Body of pancreas (tissue), 4 donors: Measurements from ENCODE around the gene GOSR2. TPM values are rescaled to one million over a fixed set of nuclear protein-coding genes. Genes with fewer than 3 reads are reported as not detected.
A peak's percentile ranks its signal among the peaks of the same experiment; 100 is the strongest.
"Not testable (repeated sequence)": the region's sequence is repeated elsewhere in the genome, so short reads cannot be mapped to it uniquely, and the experiment has no call there.

Experiments
- ATAC-seq: fragments of 150-250 bp; one replicate; pipeline ENCODE4 v1.9.1; 2016
- DNase-seq, 4 donors: peaks; one replicate each; pipeline ENCODE4 v3.0.0-alpha.2; 2019
- H3K27ac ChIP-seq, 4 donors: fragments of 200-600 bp; sonication (generic); 1 replicate in 3 of 4; 2 replicates in 1 of 4; pipeline versions ENCODE4 v1.5.1 to v1.6.1; 2016 to 2019; ENCODE audit warnings: mild to moderate bottlenecking in 1 of 4, mixed read lengths in 1 of 4, moderate library complexity in 1 of 4
- H3K27me3 ChIP-seq, 2 donors: fragments of 200-600 bp; sonication (generic); one replicate each; pipeline ENCODE4 v1.6.0; 2016; ENCODE audit warnings: mild to moderate bottlenecking in 1 of 2
- H3K36me3 ChIP-seq, 2 donors: fragments of 200-600 bp; sonication (generic); replicated peaks in 1 of 2; 2 replicates each; pipeline ENCODE4 v1.5.1; 2016; ENCODE audit warnings: low read depth in 2 of 2; ENCODE audit not compliant: insufficient read depth in 1 of 2
- H3K4me1 ChIP-seq: fragments of 200-600 bp; sonication (generic); one replicate; pipeline ENCODE4 v1.6.0; 2016
- H3K4me3 ChIP-seq, 2 donors: fragments of 200-600 bp; sonication (generic); 1 replicate in 1 of 2; 2 replicates in 1 of 2; pipeline ENCODE4 v1.5.1; 2016 to 2019
- H3K9me3 ChIP-seq, 3 donors: fragments of 200-600 bp; sonication (generic); 1 replicate in 2 of 3; 2 replicates in 1 of 3; pipeline ENCODE4 v1.5.1; 2016
- CTCF ChIP-seq, 7 experiments: fragments of 450-650 bp in 4 of 7; fragments of 200-600 bp in 3 of 7; sonication (generic) in 3 of 7; IDR thresholded peaks; one replicate each; pipeline ENCODE4 v1.5.1; 2016 to 2019; ENCODE audit warnings: antibody characterized with exemption in 7 of 7
- POLR2A ChIP-seq, 3 donors: fragments of 450-650 bp; IDR thresholded peaks; one replicate each; pipeline ENCODE4 v1.6.1; 2016; ENCODE audit warnings: antibody characterized with exemption in 3 of 3, mild to moderate bottlenecking in 2 of 3
- WGBS, 2 donors: methylation state at CpG; one replicate each; pipeline ENCODE4 v1.1.5; 2017; 5-methylcytosine and 5-hydroxymethylcytosine counted together
- intact Hi-C: fragments of 100-400 bp; cut with DNase I; formaldehyde crosslinking; loops from one replicate; pipeline ENCODE4 v1.15.1; 2023
- total RNA-seq, 2 donors: library from RNA; depleted of rRNA; stranded (reverse); fragments of >200 nt; gene quantifications; one replicate each; pipeline ENCODE4 v1.1.0, GENCODE V29; 2016

The GOSR2 gene
- total RNA-seq, 2 donors from 2014 or later = 41.8 to 46.5 TPM

GRCh38 chr17:46917516-46917915 lies 5.4 kb upstream of the GOSR2 start:
- intact Hi-C loops = no loop called here
- H3K4me3 ChIP-seq = no peak overlapping the region
- no peaks in the 10 kb centered on the region for H3K27me3 ChIP-seq
- H3K4me1 ChIP-seq = no peaks in the 10 kb centered on the region
- no peak for ATAC-seq
- no peaks in the 10 kb centered on the region for H3K36me3 ChIP-seq
- no peak overlapping the region for H3K27ac ChIP-seq
- no peaks in the 10 kb centered on the region for H3K9me3 ChIP-seq
- TF ChIP-seq POLR2A (IDR thresholded peaks at IDR 0.05) (no peak), CTCF (IDR thresholded peaks at IDR 0.05) (no peak)
- WGBS, 2 donors = 67 to 80% methylated on average over 3 to 4 of the region's 4 CpGs
- DNase-seq = no peak

DNA sequence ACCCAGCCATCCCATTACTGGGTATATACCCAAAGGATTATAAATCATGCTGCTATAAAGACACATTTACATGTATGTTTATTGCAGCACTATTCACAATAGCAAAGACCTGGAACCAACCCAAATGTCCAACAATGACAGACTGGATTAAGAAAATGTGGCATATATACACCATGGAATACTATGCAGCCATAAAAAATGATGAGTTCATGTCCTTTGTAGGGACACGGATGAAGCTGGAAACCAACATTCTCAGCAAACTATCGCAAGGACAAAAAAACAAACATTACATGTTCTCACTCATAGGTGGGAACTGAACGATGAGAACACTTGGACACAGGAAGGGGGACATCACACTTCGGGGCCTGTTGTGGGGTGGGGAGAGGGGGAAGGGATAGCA lies 998 bp upstream of the GOSR2 start:
- H3K4me3 ChIP-seq, H3K9me3 ChIP-seq, DNase-seq, intact Hi-C loops, H3K27ac ChIP-seq, H3K27me3 ChIP-seq, ATAC-seq, H3K36me3 ChIP-seq: not testable (repeated sequence)
- H3K4me1 ChIP-seq = peaks cover 34% of the 10 kb centered on the region
- 73 to 82% methylated on average over 4 of the region's 4 CpGs for WGBS, 2 donors

GRCh38 chr17:46922487-46922803 lies 515 bp upstream of the GOSR2 start:
- H3K4me1 ChIP-seq = peaks cover 38% of the 10 kb centered on the region
- H3K9me3 ChIP-seq = no peaks in the 10 kb centered on the region
- H3K27ac ChIP-seq = peak overlapping the region; percentile 93 to 97 (median 96)
- peak overlapping the region; percentile 31 to 99 for H3K4me3 ChIP-seq
- 0 to 1% methylated on average over 6 of the region's 6 CpGs for WGBS, 2 donors
- ATAC-seq = peak; percentile 3
- no peaks in the 10 kb centered on the region for H3K27me3 ChIP-seq
- intact Hi-C loops = no loop called here
- DNase-seq = no peak
- no peak for TF ChIP-seq POLR2A (IDR thresholded peaks at IDR 0.05)
- no peak for TF ChIP-seq CTCF (IDR thresholded peaks at IDR 0.05)
- H3K36me3 ChIP-seq = no peaks in the 10 kb centered on the region

- intact Hi-C loops = no loop called here
- TF ChIP-seq POLR2A (IDR thresholded peaks at IDR 0.05) (no peak), CTCF (IDR thresholded peaks at IDR 0.05) (no peak)
- ATAC-seq (no peak), DNase-seq (no peak)
- Histone ChIP-seq H3K36me3 (peaks cover 0 to 4% of the 10 kb centered on the region in 2 donors), H3K4me1 (peaks cover 58% of the 10 kb centered on the region), H3K27me3 (no peaks in the 10 kb centered on the region), H3K9me3 (no peaks in the 10 kb centered on the region), H3K27ac (no peak overlapping the region), H3K4me3 (no peak overlapping the region)
- WGBS, 2 donors = 34 to 48% methylated on average over 5 of the region's 5 CpGs
Observed at GRCh38 chr17:46925185-46925868, 2.4 kb downstream of the GOSR2 start.

DNA sequence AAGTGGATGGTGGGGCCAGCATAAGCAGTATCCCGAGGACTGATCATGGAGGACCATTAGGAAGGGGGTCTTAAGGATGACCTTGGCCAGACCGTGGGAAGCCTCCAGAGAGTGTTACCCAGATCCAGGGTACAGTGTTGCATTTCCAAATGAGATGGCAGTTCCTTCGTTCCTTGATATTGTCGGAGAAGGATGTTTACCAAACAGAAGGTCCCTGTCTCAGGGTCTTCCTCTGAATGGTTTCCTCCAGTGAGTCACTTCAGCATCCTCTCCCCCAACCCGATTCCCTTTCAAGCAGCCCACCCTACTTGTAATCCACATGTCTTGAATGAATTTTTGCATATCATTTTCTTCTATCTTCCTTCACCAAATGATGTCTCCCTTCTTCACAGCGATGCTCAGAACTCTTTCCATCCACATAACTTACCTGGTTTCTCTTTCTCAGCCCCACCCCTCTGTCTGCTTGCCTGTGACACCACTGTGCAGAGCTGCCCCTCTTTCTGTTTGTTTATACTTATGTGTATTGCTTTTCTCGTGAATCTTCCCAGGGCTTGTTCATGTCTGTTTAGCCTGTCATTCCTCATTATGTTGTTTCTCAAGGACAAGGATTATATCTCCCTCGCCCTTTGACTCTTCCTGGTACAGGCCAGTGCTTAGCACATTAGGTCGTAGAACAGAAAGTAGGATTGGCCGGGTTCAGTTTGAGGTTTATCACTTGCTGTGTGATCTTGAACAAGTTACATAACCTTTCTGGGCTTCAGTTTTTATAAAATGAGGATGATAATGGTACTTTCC lies 5.7 kb downstream of the GOSR2 start:
- 63 to 65% methylated on average over 8 to 10 of the region's 10 CpGs for WGBS, 2 donors
- H3K4me1 ChIP-seq = peaks cover 57% of the 10 kb centered on the region
- no peak overlapping the region for H3K4me3 ChIP-seq
- intact Hi-C loops = no loop called here
- H3K36me3 ChIP-seq = peaks cover 21 to 27% of the 10 kb centered on the region in 2 donors
- no peaks in the 10 kb centered on the region for H3K9me3 ChIP-seq
- no peaks in the 10 kb centered on the region for H3K27me3 ChIP-seq
- no peak for TF ChIP-seq CTCF (IDR thresholded peaks at IDR 0.05)
- no peak for TF ChIP-seq POLR2A (IDR thresholded peaks at IDR 0.05)
- DNase-seq = no peak
- H3K27ac ChIP-seq = no peak overlapping the region
- no peak for ATAC-seq
